HepG2 (cell line): ENCODE results near the gene SPATA32.

ENCODE experiments used
- GTF3A ChIP-seq: sonication (generic); formaldehyde crosslinking; conservative IDR thresholded peaks from 2 replicates; pipeline ENCODE4 v1.4.0; 2020; ENCODE audit warnings: mild to moderate bottlenecking, missing genetic modification reagents
- HCFC1 ChIP-seq: fragments of 150-350 bp; IDR thresholded peaks from 2 replicates; pipeline ENCODE4 v1.6.1; 2014; ENCODE audit warnings: low read depth, low read length
- HDAC2 ChIP-seq: sonication (generic); formaldehyde crosslinking; IDR thresholded peaks from 2 replicates; pipeline ENCODE4 v1.4.0; 2020; ENCODE audit warnings: missing genetic modification reagents
- KDM5B ChIP-seq: sonication (generic); formaldehyde crosslinking; IDR thresholded peaks from 2 replicates; pipeline ENCODE4 v1.4.0; 2020; ENCODE audit warnings: missing genetic modification reagents, mild to moderate bottlenecking, borderline replicate concordance
- MYC ChIP-seq: sonication (generic); formaldehyde crosslinking; IDR thresholded peaks from 2 replicates; pipeline ENCODE4 v1.9.0; 2021; ENCODE audit warnings: missing genetic modification reagents, borderline replicate concordance
- REPIN1 ChIP-seq: sonication (generic); formaldehyde crosslinking; IDR thresholded peaks from 2 replicates; pipeline ENCODE4 v1.8.0; 2022; ENCODE audit warnings: missing genetic modification reagents, low read depth, mild to moderate bottlenecking, borderline replicate concordance
- TF ChIP-seq, protein P1 (sequence below): sonication (generic); formaldehyde crosslinking; IDR thresholded peaks from 2 replicates; pipeline ENCODE4 v1.5.0; 2020; ENCODE audit warnings: mild to moderate bottlenecking, missing genetic modification reagents, moderate library complexity

DNA sequence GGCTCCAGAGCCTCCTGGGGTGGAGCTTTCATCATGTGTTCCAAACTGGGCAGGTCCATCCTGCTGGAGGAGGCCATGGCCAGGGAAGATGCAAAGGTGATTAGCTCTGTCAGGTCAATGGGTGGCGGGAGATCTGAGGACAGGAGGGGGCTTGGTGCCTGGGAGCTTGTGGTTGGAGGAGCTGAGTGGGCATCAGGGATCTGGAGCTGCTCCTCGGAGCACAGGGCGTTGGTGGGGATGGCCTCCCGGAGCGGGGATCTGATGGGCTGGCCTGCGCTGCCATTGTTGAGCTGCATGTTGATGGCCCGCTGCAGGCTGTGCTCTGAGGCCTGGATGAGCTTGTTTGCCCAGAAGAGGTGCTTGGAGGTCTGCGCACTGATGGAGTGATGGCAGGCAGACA lies 6.5 kb downstream of the SPATA32 start:
- TF ChIP-seq, protein P1, sequence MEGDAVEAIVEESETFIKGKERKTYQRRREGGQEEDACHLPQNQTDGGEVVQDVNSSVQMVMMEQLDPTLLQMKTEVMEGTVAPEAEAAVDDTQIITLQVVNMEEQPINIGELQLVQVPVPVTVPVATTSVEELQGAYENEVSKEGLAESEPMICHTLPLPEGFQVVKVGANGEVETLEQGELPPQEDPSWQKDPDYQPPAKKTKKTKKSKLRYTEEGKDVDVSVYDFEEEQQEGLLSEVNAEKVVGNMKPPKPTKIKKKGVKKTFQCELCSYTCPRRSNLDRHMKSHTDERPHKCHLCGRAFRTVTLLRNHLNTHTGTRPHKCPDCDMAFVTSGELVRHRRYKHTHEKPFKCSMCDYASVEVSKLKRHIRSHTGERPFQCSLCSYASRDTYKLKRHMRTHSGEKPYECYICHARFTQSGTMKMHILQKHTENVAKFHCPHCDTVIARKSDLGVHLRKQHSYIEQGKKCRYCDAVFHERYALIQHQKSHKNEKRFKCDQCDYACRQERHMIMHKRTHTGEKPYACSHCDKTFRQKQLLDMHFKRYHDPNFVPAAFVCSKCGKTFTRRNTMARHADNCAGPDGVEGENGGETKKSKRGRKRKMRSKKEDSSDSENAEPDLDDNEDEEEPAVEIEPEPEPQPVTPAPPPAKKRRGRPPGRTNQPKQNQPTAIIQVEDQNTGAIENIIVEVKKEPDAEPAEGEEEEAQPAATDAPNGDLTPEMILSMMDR: no peak
- no peak for TF ChIP-seq HCFC1
- no peak for TF ChIP-seq KDM5B
- no peak for TF ChIP-seq MYC (CRISPR knock-in tag)
- TF ChIP-seq GTF3A (CRISPR knock-in tag): no peak
- TF ChIP-seq HDAC2 (CRISPR knock-in tag): no peak
- TF ChIP-seq REPIN1: no peak
